Smooth muscle cell (in vitro differentiated cells): Measurements from ENCODE around the gene SPATA25. TPM values are rescaled to one million over a fixed set of nuclear protein-coding genes. Genes with fewer than 3 reads are reported as not detected.

Experiments used
- DNase-seq: peaks from one replicate; lab custom pipeline; 2025; ENCODE audit not compliant: unreplicated experiment; lab: John Stamatoyannopoulos, UW
- H2AFZ ChIP-seq: fragments of 200-600 bp; sonication (generic); 2 replicates; pipeline ENCODE4 v1.6.0; 2016; ENCODE audit warnings: antibody characterized with exemption, low read depth, mild to moderate bottlenecking
- H3F3A ChIP-seq: fragments of 200-600 bp; sonication (generic); 2 replicates; pipeline ENCODE4 v1.6.0; 2017; ENCODE audit warnings: antibody characterized with exemption, low read depth
- H3K27ac ChIP-seq: fragments of 200-600 bp; sonication (generic); 2 replicates; pipeline ENCODE4 v1.5.1; 2016; ENCODE audit warnings: low read depth, mild to moderate bottlenecking
- H3K27me3 ChIP-seq: fragments of 200-600 bp; sonication (generic); 2 replicates; pipeline ENCODE4 v1.6.1; 2016; ENCODE audit warnings: low read depth, mild to moderate bottlenecking
- H3K36me3 ChIP-seq: fragments of 200-600 bp; sonication (generic); 2 replicates; pipeline ENCODE4 v1.5.1; 2016; ENCODE audit warnings: low read depth
- H3K4me1 ChIP-seq: fragments of 200-600 bp; sonication (generic); 2 replicates; pipeline ENCODE4 v1.5.1; 2016; ENCODE audit warnings: low read depth
- H3K4me2 ChIP-seq: fragments of 200-600 bp; sonication (generic); 2 replicates; pipeline ENCODE4 v1.6.0; 2016; ENCODE audit warnings: mild to moderate bottlenecking
- H3K4me3 ChIP-seq: fragments of 200-600 bp; sonication (generic); 2 replicates; pipeline ENCODE4 v1.5.1; 2016; ENCODE audit warnings: mild to moderate bottlenecking
- H3K79me2 ChIP-seq: fragments of 200-600 bp; sonication (generic); 2 replicates; pipeline ENCODE4 v1.6.0; 2016; ENCODE audit warnings: low read depth, mild to moderate bottlenecking
- H3K9ac ChIP-seq: fragments of 200-600 bp; sonication (generic); 2 replicates; pipeline ENCODE4 v1.6.0; 2016; ENCODE audit warnings: low read depth
- H3K9me3 ChIP-seq: fragments of 200-600 bp; sonication (generic); replicated peaks from 2 replicates; pipeline ENCODE4 v1.5.1; 2016; ENCODE audit warnings: low read depth
- H4K20me1 ChIP-seq: fragments of 200-600 bp; sonication (generic); 2 replicates; pipeline ENCODE4 v1.6.0; 2016; ENCODE audit warnings: low read depth
- WGBS: methylation state at CpG from one replicate; pipeline ENCODE4 v1.1.7; 2016; ENCODE audit warnings: low lambda C conversion rate; 5-methylcytosine and 5-hydroxymethylcytosine counted together
- polyA plus RNA-seq: library from polyadenylated mRNA; unstranded; fragments of >200 nt; fragmentation: Nextera tagmentation; extraction: Ambion mirVana; gene quantifications from 2 replicates; pipeline ENCODE4 v1.2.1, GENCODE V29; 2016
- total RNA-seq: library from RNA; depleted of rRNA; stranded (reverse); fragments of >200 nt; gene quantifications from 2 replicates; pipeline ENCODE4 v1.2.3, GENCODE V29; 2014
- TF ChIP-seq, protein P1 (sequence below): fragments of 200-600 bp; sonication (generic); IDR thresholded peaks from 2 replicates; pipeline ENCODE4 v1.5.1; 2017; ENCODE audit warnings: borderline replicate concordance, mild to moderate bottlenecking, antibody characterized with exemption; ENCODE audit not compliant: insufficient read depth, poor library complexity, severe bottlenecking

Gene SPATA25
- total and polyA plus RNA-seq, 2 experiments from 2014 or later = 0.43 to 0.54 TPM

DNA sequence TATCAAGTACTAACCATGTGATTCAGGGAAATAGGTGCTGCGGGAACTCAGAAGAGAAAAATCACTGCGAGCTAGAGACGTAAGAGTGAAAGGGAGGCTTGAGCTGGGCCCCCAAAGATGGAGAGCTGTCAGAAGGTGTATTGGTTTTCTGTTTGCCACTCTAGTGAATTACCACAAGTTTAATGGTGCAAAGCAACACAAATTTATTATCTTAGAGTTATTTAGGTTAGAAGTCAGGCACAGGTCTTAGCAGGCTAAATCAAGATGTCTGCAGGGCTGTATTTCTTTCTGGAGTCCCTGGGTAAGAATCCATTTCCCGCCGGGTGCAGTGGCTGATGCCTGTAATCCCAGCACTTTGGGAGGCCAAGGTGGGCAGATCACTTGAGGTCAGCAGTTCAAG lies 27.5 kb downstream of the SPATA25 start:
- Histone ChIP-seq H3K9me3 (no peaks in the 10 kb centered on the region), H2AFZ (no peak overlapping the region), H3K79me2 (peaks cover 29% of the 10 kb centered on the region), H3K4me2 (no peak overlapping the region), H3K36me3 (no peaks in the 10 kb centered on the region), H3K27ac (no peak overlapping the region), H3K27me3 (no peaks in the 10 kb centered on the region), H4K20me1 (no peaks in the 10 kb centered on the region), H3F3A (no peaks in the 10 kb centered on the region), H3K9ac (no peak overlapping the region), H3K4me1 (peaks cover 13% of the 10 kb centered on the region), H3K4me3 (no peak overlapping the region)
- no peak for DNase-seq
- TF ChIP-seq, protein P1, sequence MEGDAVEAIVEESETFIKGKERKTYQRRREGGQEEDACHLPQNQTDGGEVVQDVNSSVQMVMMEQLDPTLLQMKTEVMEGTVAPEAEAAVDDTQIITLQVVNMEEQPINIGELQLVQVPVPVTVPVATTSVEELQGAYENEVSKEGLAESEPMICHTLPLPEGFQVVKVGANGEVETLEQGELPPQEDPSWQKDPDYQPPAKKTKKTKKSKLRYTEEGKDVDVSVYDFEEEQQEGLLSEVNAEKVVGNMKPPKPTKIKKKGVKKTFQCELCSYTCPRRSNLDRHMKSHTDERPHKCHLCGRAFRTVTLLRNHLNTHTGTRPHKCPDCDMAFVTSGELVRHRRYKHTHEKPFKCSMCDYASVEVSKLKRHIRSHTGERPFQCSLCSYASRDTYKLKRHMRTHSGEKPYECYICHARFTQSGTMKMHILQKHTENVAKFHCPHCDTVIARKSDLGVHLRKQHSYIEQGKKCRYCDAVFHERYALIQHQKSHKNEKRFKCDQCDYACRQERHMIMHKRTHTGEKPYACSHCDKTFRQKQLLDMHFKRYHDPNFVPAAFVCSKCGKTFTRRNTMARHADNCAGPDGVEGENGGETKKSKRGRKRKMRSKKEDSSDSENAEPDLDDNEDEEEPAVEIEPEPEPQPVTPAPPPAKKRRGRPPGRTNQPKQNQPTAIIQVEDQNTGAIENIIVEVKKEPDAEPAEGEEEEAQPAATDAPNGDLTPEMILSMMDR = no peak
- WGBS = 96% methylated on average over 5 of the region's 5 CpGs

DNA sequence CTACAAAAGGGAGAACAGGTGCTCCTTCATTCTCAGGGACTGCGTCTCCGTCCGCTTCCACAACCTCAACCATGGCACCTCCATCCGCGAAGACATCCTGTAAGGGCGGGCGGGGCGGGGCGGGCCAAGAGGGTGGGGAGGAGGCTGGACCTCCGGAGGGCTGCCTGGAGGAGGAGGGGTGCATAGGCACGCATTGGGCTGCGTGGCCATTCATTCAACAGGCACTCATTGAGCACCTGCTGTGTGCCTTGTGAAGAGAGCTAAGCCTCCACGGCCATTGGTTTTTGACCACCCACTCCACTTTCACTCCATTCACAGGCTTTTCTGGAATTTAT lies 29.6 kb downstream of the SPATA25 start:
- no peaks in the 10 kb centered on the region for H3K36me3 ChIP-seq
- no peaks in the 10 kb centered on the region for H3K9me3 ChIP-seq
- H3K4me3 ChIP-seq = peak overlapping the region; percentile 78
- H3K79me2 ChIP-seq = peaks cover 30% of the 10 kb centered on the region
- H3F3A ChIP-seq = no peaks in the 10 kb centered on the region
- H2AFZ ChIP-seq = peak overlapping the region; percentile 88
- peak overlapping the region; percentile 47 for H3K9ac ChIP-seq
- no peaks in the 10 kb centered on the region for H4K20me1 ChIP-seq
- no peak overlapping the region for H3K27ac ChIP-seq
- WGBS = 7% methylated on average over 13 of the region's 13 CpGs
- TF ChIP-seq, protein P1 = no peak
- no peaks in the 10 kb centered on the region for H3K27me3 ChIP-seq
- peaks cover 13% of the 10 kb centered on the region for H3K4me1 ChIP-seq
- peak overlapping the region; percentile 94 for H3K4me2 ChIP-seq
- no peak for DNase-seq

DNA sequence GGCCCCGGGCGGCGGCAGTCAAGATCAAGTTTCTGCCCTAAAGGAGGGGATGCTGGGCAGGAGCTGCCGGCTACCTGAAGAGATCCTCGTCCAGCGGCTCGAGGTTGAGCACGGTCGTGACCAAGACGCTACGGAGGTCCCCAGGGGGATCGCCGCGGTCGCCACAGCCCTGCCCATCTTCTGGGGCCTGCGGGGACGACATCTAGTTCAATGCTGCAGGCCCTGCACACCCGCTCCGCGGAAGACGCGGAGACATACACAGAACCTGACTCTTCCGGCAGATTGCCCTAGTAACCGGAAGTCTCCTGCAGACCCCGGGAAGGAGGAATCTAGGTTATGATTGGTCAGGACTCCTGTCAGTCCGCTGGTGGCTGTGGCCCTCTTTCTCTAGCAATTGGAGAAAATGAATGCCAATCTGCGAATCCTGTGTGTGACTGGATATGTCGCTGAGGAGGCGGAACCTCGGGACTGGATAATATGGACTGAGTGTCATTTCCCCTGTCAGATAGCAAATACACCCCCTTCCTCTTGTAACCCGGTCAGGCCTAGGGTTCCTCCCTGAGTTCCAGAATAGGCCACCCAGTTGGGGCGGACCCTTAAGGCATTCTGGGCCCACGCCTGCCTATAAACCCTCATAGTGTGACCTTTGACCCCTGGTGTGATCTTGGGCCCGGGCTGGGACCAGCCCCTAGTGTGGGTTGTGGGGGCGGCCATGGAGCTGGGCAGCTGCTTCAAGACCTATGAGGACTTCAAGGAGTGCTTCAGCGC lies 30.1 kb downstream of the SPATA25 start, which contains the start of the genes ACOT8 and ZSWIM3:
Gene ACOT8 (minus strand): TSS at position 279 of the 768 bp plus-strand sequence. CDS start 77 bp downstream, at position 202.
Gene ZSWIM3 (plus strand): TSS at position 501 of the 768 bp plus-strand sequence. CDS start 212 bp downstream, at position 713.
- Histone ChIP-seq H3K4me1 (peaks cover 13% of the 10 kb centered on the region), H3K27me3 (no peaks in the 10 kb centered on the region), H3F3A (no peaks in the 10 kb centered on the region), H3K4me2 (peak within 1 kb of the TSS; percentile 94), H4K20me1 (no peaks in the 10 kb centered on the region), H3K36me3 (no peaks in the 10 kb centered on the region), H2AFZ (peak within 1 kb of the TSS; percentile 88), H3K9ac (peak within 1 kb of the TSS; percentile 72), H3K79me2 (peaks cover 30% of the 10 kb centered on the region), H3K4me3 (peak within 1 kb of the TSS; percentile 78), H3K9me3 (no peaks in the 10 kb centered on the region), H3K27ac (peak within 1 kb of the TSS; percentile 37)
- peak; percentile 45 for DNase-seq
- 1% methylated on average over 36 of the region's 36 CpGs for WGBS
- TF ChIP-seq, protein P1 = no peak

DNA sequence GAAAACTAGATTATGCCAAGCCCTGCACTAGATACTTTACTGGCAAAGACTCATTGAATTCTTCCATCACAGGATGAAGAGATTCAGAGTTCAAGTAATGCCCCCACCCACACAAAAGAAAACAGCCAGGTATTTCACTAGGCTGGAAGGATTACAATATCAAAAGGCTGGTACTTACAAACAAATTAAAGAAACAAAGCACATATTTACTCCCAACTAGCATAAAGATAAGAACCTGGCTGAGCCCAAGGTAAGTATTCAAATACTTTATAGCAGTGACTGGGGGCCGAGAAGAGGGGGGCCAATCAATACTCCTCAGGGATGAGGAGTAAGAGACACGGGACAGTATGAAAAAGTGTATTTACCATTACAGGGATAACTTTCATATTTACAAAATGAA lies 33.9 kb downstream of the SPATA25 start:
- no peaks in the 10 kb centered on the region for H3K9me3 ChIP-seq
- no peaks in the 10 kb centered on the region for H3F3A ChIP-seq
- no peak overlapping the region for H2AFZ ChIP-seq
- no peak overlapping the region for H3K9ac ChIP-seq
- 73% methylated on average over 2 of the region's 2 CpGs for WGBS
- no peak overlapping the region for H3K4me2 ChIP-seq
- no peak for DNase-seq
- no peaks in the 10 kb centered on the region for H4K20me1 ChIP-seq
- TF ChIP-seq, protein P1 = no peak
- H3K27ac ChIP-seq = no peak overlapping the region
- H3K27me3 ChIP-seq = no peaks in the 10 kb centered on the region
- H3K36me3 ChIP-seq = no peaks in the 10 kb centered on the region
- peaks cover 27% of the 10 kb centered on the region for H3K79me2 ChIP-seq
- no peak overlapping the region for H3K4me3 ChIP-seq
- peaks cover 13% of the 10 kb centered on the region for H3K4me1 ChIP-seq
